ENCODE measurements around the gene PLEKHA5. TPM values are rescaled to one million over a fixed set of nuclear protein-coding genes. Genes with fewer than 3 reads are reported as not detected.
A peak's percentile ranks its signal among the peaks of the same experiment; 100 is the strongest.

The PLEKHA5 gene
- total and polyA plus RNA-seq, 2 experiments from 2014 or later: 82.8 to 112 TPM

DNA sequence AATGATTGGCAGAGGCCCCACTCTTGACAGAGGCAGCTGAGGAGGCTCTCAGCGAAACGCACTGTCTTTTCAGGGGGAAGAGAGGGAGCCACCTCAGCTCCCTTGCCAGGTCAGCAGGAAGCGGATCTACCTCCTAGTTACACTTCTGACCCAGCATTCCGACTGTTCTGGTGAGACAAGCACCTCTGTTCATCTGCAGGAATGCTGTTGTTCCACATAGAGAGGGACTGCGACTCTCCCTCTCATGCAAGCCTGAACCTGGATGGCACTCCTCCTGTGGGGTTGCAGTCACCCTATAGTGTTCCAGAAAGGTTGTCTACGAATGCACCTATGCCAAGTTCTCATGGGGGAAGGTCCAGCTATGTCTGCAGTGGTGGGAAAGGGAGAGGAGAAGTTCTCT, 272.7 kb downstream of the PLEKHA5 start (continued):
- TF ChIP-seq, protein P1, sequence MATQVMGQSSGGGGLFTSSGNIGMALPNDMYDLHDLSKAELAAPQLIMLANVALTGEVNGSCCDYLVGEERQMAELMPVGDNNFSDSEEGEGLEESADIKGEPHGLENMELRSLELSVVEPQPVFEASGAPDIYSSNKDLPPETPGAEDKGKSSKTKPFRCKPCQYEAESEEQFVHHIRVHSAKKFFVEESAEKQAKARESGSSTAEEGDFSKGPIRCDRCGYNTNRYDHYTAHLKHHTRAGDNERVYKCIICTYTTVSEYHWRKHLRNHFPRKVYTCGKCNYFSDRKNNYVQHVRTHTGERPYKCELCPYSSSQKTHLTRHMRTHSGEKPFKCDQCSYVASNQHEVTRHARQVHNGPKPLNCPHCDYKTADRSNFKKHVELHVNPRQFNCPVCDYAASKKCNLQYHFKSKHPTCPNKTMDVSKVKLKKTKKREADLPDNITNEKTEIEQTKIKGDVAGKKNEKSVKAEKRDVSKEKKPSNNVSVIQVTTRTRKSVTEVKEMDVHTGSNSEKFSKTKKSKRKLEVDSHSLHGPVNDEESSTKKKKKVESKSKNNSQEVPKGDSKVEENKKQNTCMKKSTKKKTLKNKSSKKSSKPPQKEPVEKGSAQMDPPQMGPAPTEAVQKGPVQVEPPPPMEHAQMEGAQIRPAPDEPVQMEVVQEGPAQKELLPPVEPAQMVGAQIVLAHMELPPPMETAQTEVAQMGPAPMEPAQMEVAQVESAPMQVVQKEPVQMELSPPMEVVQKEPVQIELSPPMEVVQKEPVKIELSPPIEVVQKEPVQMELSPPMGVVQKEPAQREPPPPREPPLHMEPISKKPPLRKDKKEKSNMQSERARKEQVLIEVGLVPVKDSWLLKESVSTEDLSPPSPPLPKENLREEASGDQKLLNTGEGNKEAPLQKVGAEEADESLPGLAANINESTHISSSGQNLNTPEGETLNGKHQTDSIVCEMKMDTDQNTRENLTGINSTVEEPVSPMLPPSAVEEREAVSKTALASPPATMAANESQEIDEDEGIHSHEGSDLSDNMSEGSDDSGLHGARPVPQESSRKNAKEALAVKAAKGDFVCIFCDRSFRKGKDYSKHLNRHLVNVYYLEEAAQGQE (IDR thresholded peaks at IDR 0.05; ENCODE audit: unreplicated experiment): no peak

DNA sequence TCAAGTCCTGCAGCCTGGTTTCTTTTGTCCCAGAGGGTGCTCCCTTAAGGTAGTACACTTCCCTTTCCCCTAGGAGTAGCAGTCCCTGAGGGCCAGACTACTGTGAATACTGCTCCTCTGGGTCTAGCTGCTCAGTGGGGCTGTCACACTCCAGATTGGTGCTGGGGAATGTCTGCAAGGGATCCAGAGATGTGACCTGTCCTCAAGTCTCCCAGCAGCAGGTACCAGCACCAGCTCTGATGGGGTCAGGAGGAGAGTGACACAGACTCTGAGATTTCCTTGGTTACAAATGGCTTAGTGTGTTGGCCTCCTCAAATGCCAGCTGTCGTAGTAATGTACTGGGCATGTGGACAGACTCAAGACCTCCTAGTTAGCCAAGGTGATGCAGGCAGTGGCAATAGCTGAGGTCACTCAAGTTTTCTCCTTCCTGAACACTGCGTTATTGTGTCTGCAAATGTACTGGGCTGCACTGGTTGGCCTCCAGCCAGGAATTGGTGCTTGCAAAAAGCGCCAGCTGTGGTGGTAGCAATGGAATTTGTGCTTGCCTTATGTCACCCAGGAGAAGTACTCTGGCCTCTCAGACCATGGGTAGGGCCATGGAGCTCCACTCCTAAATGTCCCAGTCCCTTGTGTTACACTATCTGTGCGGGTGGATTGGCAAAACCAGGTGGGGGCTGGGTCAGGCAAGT, 273.4 kb downstream of the PLEKHA5 start:
- H3K4me1 Mint-ChIP-seq: peaks cover 4% of the 10 kb centered on the region; the same call in 2 of the 3 replicates
- DNase-seq (ENCODE audit: low spot score): no peak
- H3K79me2 ChIP-seq (replicated peaks; ENCODE audit: insufficient read depth): no peaks in the 10 kb centered on the region
- TF ChIP-seq, protein P2, sequence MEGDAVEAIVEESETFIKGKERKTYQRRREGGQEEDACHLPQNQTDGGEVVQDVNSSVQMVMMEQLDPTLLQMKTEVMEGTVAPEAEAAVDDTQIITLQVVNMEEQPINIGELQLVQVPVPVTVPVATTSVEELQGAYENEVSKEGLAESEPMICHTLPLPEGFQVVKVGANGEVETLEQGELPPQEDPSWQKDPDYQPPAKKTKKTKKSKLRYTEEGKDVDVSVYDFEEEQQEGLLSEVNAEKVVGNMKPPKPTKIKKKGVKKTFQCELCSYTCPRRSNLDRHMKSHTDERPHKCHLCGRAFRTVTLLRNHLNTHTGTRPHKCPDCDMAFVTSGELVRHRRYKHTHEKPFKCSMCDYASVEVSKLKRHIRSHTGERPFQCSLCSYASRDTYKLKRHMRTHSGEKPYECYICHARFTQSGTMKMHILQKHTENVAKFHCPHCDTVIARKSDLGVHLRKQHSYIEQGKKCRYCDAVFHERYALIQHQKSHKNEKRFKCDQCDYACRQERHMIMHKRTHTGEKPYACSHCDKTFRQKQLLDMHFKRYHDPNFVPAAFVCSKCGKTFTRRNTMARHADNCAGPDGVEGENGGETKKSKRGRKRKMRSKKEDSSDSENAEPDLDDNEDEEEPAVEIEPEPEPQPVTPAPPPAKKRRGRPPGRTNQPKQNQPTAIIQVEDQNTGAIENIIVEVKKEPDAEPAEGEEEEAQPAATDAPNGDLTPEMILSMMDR (conservative IDR thresholded peaks at IDR 0.05; ENCODE audit: low read depth in 2 of 2): no peak
- TF ChIP-seq ZNF331 (CRISPR knock-in tag; IDR thresholded peaks at IDR 0.05; ENCODE audit: low read depth) (no peak), NANOG (IDR thresholded peaks at IDR 0.05; ENCODE audit: borderline replicate concordance) (no peak), CREB1 (CRISPR knock-in tag; IDR thresholded peaks at IDR 0.05; ENCODE audit: low read depth) (no peak)
- no peaks in the 10 kb centered on the region for H3K36me3 ChIP-seq (ENCODE audit: insufficient read depth)
- no peak overlapping the region for H3K27ac ChIP-seq (ENCODE audit: low read depth)
- H3K4me1 ChIP-seq (ENCODE audit: insufficient read depth): no peaks in the 10 kb centered on the region; the same call in 1 of the 2 replicates
- 0 out of 2 replicates have a peak, but pooled peaks cover 3% of the 10 kb centered on the region for H3K9me2 ChIP-seq (ENCODE audit: insufficient read depth)
- no peaks in the 10 kb centered on the region for H3K9me3 Mint-ChIP-seq
- no peaks in the 10 kb centered on the region for H4K20me1 ChIP-seq (replicated peaks; ENCODE audit: insufficient read depth)
- H2AFZ ChIP-seq: peak overlapping the region; percentile 94
- no peaks in the 10 kb centered on the region; the same call in 2 of the 3 replicates for H3K36me3 Mint-ChIP-seq (ENCODE audit: low read depth)
- H3K4me3 ChIP-seq: no peak overlapping the region
- H3K27me3 Mint-ChIP-seq (ENCODE audit: insufficient read depth, low read depth, poor library complexity): peaks cover 1% of the 10 kb centered on the region
- H3K27me3 ChIP-seq (ENCODE audit: insufficient read depth): no peaks in the 10 kb centered on the region
- H3F3A ChIP-seq (replicated peaks; ENCODE audit: low read depth): no peaks in the 10 kb centered on the region
- no peak overlapping the region for H3K4me3 Mint-ChIP-seq
- no peak overlapping the region for H3K4me2 ChIP-seq
- H3K27ac Mint-ChIP-seq: no peak overlapping the region
- peak; percentile 74 for ATAC-seq

DNA sequence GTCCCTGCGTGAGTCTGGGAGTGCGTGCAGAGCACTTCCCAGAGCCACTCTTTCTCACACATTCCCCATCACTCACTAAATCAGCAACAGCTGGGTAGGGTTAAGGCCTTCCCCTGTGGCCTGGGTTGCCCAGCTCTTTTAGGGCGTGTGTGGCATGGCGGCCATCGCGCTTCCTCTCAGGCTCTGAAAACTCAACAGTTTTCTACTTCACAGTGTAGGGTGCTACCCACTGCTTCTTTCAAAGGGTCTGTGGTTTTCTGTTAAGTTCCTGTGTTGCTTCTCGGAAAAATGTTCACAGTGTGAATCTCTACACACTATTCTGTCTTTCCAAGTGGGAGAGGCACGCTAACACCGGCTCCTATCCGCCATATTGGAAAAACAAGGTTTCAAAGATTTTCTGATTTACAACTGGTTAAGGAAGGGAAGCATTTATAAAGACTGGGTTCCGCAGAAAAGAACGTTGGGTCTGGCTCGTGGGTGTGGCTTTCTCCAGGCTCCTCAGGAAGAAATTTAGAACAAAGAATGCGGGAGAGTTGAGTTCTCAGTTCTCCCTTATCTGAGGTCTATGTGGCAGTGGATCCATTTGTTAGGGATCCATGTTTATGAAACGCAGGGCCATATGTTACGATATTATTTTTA, 274.8 kb downstream of the PLEKHA5 start:
- Mint-ChIP-seq H3K27me3 (ENCODE audit: insufficient read depth, low read depth, poor library complexity) (peaks cover 4% of the 10 kb centered on the region), H3K4me3 (no peak overlapping the region; the same call in 2 of the 3 replicates), H3K36me3 (ENCODE audit: low read depth) (no peaks in the 10 kb centered on the region; the same call in 2 of the 3 replicates), H3K4me1 (peaks cover 10% of the 10 kb centered on the region), H3K9me3 (no peaks in the 10 kb centered on the region), H3K27ac (no peak overlapping the region)
- no peak for DNase-seq (ENCODE audit: low spot score)
- peaks cover 4% of the 10 kb centered on the region for H3K4me1 ChIP-seq (ENCODE audit: insufficient read depth)
- no peaks in the 10 kb centered on the region for H3K27me3 ChIP-seq (ENCODE audit: insufficient read depth)
- no peaks in the 10 kb centered on the region for H3F3A ChIP-seq (replicated peaks; ENCODE audit: low read depth)
- H4K20me1 ChIP-seq (replicated peaks; ENCODE audit: insufficient read depth): no peaks in the 10 kb centered on the region
- no peaks in the 10 kb centered on the region for H3K36me3 ChIP-seq (ENCODE audit: insufficient read depth)
- no peak for ATAC-seq
- no peaks in the 10 kb centered on the region for H3K79me2 ChIP-seq (replicated peaks; ENCODE audit: insufficient read depth)
- no peak overlapping the region for H3K4me2 ChIP-seq
- H3K27ac ChIP-seq (ENCODE audit: low read depth): no peak overlapping the region
- H3K9me2 ChIP-seq (ENCODE audit: insufficient read depth): 0 out of 2 replicates have a peak, but pooled peaks cover 3% of the 10 kb centered on the region
- no peak overlapping the region for H3K4me3 ChIP-seq
- H2AFZ ChIP-seq: peak overlapping the region; percentile 94
- TF ChIP-seq, protein P3, sequence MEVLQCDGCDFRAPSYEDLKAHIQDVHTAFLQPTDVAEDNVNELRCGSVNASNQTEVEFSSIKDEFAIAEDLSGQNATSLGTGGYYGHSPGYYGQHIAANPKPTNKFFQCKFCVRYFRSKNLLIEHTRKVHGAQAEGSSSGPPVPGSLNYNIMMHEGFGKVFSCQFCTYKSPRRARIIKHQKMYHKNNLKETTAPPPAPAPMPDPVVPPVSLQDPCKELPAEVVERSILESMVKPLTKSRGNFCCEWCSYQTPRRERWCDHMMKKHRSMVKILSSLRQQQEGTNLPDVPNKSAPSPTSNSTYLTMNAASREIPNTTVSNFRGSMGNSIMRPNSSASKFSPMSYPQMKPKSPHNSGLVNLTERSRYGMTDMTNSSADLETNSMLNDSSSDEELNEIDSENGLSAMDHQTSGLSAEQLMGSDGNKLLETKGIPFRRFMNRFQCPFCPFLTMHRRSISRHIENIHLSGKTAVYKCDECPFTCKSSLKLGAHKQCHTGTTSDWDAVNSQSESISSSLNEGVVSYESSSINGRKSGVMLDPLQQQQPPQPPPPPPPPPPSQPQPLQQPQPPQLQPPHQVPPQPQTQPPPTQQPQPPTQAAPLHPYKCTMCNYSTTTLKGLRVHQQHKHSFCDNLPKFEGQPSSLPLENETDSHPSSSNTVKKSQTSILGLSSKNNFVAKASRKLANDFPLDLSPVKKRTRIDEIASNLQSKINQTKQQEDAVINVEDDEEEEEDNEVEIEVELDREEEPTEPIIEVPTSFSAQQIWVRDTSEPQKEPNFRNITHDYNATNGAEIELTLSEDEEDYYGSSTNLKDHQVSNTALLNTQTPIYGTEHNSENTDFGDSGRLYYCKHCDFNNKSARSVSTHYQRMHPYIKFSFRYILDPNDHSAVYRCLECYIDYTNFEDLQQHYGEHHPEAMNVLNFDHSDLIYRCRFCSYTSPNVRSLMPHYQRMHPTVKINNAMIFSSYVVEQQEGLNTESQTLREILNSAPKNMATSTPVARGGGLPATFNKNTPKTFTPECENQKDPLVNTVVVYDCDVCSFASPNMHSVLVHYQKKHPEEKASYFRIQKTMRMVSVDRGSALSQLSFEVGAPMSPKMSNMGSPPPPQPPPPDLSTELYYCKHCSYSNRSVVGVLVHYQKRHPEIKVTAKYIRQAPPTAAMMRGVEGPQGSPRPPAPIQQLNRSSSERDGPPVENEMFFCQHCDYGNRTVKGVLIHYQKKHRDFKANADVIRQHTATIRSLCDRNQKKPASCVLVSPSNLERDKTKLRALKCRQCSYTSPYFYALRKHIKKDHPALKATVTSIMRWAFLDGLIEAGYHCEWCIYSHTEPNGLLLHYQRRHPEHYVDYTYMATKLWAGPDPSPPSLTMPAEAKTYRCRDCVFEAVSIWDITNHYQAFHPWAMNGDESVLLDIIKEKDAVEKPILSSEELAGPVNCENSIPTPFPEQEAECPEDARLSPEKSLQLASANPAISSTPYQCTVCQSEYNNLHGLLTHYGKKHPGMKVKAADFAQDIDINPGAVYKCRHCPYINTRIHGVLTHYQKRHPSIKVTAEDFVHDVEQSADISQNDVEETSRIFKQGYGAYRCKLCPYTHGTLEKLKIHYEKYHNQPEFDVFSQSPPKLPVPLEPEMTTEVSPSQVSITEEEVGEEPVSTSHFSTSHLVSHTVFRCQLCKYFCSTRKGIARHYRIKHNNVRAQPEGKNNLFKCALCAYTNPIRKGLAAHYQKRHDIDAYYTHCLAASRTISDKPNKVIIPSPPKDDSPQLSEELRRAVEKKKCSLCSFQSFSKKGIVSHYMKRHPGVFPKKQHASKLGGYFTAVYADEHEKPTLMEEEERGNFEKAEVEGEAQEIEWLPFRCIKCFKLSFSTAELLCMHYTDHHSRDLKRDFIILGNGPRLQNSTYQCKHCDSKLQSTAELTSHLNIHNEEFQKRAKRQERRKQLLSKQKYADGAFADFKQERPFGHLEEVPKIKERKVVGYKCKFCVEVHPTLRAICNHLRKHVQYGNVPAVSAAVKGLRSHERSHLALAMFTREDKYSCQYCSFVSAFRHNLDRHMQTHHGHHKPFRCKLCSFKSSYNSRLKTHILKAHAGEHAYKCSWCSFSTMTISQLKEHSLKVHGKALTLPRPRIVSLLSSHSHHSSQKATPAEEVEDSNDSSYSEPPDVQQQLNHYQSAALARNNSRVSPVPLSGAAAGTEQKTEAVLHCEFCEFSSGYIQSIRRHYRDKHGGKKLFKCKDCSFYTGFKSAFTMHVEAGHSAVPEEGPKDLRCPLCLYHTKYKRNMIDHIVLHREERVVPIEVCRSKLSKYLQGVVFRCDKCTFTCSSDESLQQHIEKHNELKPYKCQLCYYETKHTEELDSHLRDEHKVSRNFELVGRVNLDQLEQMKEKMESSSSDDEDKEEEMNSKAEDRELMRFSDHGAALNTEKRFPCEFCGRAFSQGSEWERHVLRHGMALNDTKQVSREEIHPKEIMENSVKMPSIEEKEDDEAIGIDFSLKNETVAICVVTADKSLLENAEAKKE (CRISPR knock-in tag; IDR thresholded peaks at IDR 0.05): no peak

Measured in GM23338 (cell line).